HG03045 (cell line): ENCODE results near the gene KRTAP5-7.
A peak's percentile ranks its signal among the peaks of the same experiment; 100 is the strongest.
"Not testable (repeated sequence)": the region's sequence is repeated elsewhere in the genome, so short reads cannot be mapped to it uniquely, and the experiment has no call there.

Experiments
- ATAC-seq: cut with Tn5 transposase; IDR thresholded peaks from one replicate; pipeline ENCODE4 v1.9.1; 2021; ENCODE audit warnings: mild to moderate bottlenecking, moderate library complexity; ENCODE audit not compliant: unreplicated experiment

KRTAP5-7 gene, protein sequence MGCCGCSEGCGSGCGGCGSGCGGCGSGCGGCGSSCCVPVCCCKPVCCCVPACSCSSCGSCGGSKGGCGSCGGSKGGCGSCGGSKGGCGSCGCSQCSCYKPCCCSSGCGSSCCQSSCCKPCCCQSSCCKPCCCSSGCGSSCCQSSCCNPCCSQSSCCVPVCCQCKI

DNA sequence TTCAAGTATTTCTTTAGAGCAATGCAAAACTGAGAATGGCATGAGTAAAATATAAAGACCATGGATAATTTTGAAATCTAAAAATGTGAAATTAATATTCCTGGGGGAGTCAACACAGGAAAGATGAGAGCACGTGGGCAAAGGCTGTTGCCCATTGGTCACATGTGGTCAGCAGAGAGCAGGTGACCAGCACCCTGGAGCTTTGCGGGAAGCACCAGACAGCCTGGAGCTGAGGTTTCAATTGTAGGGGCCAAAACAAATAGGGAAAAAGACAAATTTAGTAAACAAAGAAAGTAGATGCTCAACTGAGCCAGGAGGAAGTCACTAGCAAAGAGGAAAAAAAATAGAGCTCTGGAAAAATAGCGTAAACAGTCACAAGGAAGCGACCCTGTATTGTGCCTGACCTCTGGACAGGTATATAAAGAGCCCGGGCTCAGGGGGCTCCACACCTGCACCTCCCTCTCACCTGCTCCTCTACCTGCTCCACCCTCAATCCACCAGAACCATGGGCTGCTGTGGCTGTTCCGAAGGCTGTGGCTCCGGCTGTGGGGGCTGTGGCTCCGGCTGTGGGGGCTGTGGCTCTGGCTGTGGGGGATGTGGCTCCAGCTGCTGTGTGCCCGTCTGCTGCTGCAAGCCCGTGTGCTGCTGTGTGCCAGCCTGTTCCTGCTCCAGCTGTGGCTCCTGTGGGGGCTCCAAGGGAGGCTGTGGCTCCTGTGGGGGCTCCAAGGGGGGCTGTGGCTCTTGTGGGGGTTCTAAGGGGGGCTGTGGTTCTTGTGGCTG is at the start of gene KRTAP5-7:
KRTAP5-7 (plus strand) TSS at position 472 of the 780 bp plus-strand sequence; CDS start at position 506, 34 bp downstream.
- ATAC-seq, result not testable (repeated sequence)

DNA sequence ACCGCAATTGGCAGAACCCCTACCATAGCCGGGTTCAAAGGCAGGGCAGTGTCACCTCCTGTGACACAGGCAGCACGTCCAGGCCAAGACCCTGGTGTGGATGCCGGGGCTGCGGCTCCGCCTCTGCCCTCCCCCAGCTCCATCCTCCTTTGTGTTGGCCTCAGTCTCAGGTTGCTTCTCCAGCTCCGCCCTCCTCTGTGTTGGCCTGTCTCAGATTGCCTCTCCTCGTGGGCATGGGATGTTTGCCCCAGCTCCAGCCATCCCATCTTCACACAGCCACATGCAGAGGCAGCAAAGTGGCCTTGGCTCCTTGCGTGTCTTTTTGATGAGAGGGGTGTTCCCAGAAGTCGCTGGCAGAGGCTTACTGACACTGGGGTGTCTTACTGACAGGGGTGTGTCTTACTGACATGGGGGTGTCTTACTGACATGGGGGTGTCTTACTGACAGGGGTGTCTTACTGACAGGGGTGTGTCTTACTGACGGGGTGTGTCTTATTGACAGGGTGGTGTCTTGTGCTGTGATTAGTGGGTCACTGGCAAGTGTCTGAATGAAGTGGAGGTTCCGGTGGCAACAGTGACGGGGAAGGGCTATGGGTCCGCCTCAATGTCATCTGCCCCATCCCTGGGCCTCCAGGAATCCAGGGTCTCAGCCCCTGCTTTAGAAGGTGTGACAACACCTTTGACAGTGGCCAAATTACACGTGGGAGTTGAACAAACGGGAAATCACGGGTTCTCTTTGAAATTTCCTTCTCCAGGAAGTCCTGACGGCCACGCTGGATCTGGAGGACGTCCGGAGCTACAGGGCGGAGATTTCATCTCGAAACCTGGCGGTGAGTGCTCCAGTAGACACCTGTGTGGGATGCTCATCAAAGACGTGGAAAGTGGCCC is 49.2 kb upstream of the KRTAP5-7 start:
- ATAC-seq, result no peak

DNA sequence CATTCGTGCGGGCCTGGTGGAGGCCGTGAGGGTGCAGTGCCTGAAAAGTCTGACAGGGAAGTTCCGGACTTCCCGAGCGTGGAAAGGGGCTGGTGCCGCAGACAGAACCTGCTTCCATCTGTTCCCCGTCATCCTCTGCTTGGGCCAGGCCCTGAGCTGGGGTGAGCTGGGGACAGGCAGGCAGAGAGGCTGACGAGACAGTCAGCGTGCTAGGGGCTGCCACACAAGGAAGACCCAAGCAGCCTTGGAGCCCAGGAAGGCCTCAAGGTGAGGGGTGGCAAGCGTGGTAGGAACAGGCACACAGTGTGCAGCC is 48.6 kb upstream of the KRTAP5-7 start:
- no peak for ATAC-seq

DNA sequence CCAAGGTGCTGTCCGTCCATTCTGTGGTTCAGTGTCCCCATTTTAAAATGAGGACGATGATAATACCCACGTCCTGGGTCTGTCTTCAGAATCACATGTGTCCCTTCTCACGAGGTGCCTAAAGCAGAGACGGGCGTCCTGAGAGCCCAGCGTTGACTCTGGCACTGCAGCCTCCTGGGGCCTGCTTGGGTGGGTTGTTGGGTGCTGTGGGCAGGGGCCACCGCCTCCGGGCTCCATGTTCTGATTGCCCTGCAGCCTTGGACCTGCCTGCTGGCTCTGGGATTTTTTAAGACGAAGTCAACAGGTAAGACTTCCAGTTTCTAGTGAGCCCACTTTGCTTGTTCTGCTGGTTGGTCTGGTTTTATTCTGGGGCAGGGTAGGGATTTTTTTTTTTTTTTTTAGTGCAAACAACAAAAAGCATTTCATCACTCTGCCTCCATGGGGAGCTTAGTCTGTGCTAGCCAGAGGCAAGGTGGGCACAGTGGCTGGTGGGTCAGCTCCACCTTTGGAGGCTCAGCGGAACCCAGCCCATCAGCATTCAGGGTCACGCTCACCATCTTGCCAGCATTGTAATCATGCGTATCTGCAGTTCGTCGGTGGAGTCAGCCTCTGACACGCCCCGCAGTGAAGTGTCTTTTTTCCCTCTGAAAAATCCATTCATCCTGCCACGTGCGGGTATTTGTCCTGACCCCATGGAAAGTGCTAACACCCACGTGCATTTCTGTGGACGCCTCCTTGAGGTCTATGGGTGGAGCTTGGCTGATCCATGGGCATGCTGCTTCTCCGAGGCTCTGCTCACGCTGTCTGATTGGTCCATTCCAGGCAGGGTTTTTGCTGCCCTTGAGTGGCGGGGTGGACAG is 45.7 kb upstream of the KRTAP5-7 start:
- no peak for ATAC-seq

DNA sequence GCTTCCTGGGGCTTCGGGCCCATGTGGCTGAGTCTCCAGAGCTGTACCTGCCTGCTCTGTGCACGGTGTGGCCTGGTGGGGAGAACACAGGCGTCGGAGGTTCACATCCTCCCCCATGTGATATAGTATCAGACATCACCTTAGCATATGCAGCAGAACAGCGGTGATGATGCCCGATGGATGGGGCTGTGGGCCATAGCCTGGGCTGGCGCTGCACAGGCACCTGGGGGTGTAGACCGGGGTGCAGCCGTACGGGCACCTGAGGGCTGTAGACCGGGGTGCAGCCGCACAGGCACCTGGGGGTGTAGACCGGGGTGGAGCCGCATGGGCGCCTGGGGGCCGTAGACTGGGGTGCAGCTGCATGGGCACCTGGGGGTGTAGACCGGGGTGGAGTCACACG is 44.9 kb upstream of the KRTAP5-7 start:
- ATAC-seq, result no peak

DNA sequence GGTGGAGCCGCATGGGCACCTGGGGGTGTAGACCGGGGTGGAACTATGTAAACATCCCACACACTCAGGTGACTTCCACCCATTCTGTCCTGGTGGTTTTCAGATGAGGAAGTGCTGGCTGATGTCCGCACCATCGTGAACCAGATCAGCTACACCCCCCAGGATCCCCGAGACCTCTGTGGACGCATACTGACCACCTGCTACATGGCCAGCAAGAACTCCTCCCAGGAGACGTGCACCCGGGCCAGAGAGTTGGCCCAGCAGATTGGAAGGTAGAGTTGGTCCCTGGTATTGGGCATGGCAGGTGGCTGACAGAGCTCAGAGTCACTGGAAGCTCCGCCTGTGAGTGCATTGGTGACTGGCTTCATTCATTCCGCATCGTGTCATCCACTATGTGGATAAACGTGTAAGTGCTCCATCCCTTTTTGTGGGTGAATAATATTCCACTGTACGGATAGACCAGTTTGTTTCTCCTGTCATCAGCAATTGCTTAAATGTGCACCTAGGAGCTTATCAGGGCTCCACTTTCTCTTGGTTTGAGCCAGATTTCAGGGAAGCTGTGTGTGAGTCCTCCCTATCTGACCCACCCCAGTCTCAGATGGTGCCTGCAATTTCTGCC is 44.2 kb upstream of the KRTAP5-7 start:
- no peak for ATAC-seq

DNA sequence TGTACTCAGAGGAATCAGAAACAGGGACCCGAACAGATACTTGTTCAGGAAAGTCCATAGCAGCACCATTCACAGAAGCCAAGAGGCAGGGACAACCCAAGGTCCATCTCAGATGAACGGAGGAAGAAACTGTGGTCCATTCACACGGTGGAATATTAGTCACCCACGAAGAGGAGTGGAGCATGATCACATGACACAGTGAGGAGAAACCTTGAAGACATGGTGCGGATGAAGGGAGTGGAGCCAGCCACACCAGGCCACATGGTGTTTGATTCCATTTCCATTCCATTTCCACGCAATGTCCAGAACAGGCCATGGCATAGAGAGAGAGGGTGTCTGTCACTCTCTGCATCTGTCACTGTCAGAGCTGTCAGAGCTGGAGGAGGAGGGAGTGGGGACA is 43.4 kb upstream of the KRTAP5-7 start:
- no peak for ATAC-seq

DNA sequence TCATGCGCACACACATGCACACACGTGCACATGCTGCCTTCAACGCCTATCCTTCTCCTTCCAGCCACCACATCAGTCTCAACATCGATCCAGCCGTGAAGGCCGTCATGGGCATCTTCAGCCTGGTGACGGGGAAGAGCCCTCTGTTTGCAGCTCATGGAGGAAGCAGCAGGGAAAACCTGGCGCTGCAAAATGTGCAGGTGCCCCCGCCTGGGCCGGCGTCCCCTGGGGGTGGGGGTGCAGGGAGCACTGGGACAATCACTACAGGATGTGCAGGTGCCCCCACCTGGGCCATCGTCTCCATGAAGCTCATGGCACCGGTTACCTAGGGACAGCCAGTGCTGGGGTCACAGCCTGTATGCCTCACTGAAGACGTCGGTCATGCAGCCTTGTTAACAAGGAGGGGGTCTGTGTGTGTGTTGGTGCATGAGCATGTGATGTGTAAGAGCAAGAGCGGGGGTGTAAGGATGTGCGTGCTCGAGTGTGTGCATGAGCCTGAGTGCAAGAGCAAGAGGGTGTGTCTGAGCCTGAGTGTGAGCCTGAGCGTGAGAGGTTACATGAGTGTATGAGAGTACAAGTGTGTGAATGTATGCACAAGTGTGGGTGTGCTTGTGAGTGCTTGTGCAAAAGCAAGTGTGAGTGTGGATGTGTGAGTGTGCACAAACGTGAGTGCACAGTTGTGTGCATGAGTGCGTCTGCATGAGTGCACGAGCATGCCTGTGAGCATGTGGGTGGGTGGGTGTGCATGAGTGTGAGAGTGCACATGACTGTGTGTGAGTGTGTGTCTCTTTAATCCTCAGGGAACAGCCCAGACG is 42.6 kb upstream of the KRTAP5-7 start:
- no peak for ATAC-seq

DNA sequence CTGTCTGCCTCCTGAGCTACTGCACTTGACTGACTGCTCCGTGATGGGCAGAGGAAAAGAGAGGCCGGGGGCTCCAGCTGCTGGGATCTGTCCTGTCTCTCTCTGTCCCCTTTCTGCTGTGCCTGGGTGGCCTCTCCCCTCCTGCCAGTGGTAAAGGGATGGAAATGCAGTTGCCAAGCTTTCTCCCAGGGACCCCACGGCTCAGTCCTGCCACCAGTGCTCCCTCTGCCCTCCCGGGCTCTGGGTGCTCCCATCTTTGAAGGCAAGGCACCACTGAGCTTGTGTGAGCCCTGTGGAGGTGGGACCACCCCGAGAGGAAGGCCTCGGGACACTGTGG is 42.0 kb upstream of the KRTAP5-7 start:
- ATAC-seq, result no peak

DNA sequence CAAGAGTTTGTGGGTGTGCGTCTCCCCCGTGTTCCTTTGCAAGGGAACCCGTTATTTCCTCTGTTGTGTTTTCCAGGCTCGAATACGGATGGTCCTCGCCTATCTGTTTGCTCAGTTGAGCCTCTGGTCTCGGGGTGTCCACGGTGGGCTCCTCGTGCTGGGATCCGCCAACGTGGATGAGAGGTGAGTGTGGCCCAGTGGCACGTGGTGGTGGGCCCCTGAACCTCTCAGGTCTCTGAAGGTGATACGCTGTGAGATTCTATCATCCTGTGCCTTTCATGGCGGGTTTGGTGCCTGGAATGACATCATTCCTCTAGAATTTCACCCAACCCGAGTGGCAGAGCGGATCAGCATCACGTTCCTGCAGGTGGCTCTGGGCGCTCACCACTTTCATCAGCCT is 41.6 kb upstream of the KRTAP5-7 start:
- no peak for ATAC-seq

DNA sequence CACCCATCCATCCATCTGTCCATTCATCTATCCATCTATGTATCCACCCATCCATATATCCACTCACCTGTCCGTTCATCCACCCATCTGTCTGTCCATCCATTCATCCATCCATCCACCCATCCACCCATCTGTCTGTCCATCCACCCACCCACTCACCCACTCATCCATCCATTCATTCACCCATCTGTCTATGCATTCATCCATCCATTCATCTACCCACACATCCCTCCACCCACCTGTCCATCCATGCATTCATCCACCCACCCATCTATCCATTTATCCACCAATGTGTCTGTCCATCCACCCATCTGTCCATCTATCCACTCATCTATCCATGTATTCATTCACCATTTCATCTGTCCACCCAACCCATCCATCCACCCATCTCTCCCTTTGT is 40.7 kb upstream of the KRTAP5-7 start:
- no peak for ATAC-seq

DNA sequence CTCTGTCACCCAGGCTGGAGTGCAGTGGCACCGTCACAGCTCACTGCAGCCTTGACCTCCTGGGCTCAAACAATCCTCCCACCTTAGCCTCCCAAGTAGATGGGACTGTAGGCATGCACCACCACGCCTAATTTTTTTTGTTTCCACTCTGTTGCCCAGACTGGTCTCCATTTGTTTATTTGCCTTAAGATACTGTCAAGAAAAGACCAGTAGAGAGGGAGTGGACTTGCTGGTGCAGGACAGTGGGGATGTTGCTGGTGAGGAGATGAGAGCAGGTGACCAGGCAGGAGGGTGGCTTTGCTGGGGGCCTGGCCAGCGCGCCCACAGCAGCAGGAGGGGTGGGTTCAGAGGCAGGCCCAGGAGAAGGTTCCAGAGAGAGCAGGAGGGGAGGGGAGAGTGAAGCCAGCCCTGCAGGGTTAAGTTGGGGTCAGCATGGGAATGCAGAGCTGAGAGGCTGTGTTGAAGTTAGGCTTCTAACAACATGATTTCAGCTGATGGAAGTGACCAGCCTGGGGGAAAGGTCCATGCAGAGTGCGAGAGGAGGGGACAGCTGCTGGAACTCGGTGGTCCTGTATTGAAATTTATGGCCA is 38.3 kb upstream of the KRTAP5-7 start:
- no peak for ATAC-seq

DNA sequence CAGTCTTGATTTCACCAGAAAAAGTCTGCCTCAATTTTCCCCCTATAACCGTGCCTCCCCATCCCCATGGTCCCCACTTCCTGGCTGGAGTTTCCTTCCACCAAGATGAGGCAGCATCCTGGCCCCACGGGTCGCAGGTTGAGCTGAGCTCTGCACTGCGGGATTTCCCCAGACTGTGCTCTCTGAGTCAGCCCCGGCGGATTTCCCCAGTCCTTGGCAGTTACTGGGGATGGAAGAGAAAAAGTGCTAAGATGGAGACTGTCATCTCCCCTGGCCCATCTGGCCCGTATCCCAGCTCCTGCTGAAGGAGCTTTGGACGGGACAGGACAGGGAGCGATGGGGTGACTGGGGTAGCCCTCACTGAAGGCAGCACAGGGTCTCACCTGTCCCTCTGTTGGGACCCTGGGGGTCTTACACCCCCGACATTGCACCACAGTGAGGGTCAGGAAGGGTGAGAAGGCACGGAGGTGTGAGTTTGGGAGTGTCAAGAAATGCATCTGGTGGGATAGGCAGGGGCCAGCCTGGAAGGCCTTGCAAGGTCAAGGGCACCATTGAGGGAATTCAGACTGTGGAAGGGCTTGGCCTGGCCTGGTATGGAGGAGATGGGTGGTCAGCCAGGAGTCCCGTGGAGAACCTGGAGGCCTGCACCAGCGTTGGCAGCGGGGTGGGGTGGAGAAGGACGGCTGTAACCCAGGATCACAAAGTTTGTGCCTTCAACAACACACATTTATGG is 37.6 kb upstream of the KRTAP5-7 start:
- ATAC-seq, result peak; percentile 45

DNA sequence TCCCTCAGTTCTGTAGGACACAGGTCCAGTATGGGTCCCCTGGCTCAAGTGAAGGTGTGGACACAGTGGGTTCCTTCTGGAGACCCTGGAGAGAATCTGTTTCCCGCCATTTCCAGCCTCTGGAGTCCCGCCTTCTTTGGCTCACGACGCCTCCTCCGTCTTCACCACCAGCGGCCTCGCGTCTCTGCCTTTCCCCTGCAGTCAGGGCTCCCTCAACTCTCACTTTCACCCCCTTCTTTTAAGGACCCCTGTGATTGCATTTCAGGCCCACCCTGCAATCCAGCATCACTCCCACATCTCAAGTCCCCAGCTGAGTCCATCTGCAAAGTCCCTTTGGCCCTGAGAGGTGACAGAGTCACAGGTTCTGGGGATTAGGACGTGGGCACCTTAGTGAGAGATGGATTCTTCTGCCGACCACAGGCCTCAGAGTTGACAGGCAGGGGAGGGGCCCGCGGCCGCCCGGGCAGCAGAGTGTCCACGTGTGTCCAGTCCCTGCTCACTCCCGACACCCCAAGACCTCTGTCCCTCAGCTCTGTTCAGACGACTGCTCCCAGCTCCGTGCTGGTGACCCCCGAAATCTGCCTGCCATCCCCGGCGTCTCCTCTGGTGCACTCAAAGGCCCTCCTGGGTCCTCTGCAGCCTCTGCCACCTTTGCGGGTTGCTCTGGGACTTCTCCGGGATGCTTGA is 36.9 kb upstream of the KRTAP5-7 start:
- ATAC-seq, result no peak

DNA sequence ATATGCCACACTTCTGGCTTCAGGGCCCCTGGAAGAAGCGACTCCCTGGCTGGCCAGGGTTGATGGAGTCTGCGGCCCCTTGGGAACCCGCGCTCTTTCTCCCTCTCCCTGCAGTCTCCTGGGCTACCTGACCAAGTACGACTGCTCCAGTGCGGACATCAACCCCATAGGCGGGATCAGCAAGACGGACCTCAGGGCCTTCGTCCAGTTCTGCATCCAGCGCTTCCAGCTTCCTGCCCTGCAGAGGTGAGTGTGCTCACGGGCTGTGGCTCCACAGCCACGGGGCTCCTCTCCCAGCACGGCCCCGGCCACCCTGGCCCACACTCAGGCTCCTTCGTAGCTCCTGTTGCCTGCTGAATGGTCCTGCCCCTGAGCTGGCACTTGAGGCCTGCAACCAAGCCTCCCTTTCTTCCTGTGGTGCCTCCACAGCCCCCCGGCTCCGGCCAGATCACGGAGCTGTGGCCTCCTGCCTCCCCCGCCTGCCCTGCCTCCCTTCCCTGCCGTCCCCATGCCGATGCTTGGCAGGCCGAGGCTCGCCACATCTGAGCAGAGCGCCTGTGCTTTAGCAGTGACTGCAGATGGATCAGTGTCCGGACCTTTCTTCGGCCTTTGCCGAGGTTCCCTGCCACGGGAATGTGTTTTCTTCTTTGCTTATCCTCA is 36.2 kb upstream of the KRTAP5-7 start:
- no peak for ATAC-seq

DNA sequence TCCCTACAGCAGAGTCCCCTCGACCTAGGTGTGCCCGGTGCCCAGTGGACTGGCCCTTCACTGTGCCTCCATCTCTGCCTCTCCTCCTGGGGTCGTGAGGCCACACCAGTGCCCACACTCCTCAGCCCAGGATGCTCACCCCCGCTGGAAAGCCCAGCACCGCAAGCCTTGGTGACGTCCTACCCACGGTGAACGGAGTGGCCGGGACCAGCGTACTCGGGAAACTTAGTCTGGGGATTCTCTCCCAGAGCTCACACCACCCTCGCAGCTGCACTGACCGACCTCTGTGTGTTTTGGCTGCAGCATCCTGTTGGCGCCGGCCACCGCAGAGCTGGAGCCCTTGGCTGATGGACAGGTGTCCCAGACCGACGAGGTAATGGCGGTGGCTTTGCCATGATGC is 35.5 kb upstream of the KRTAP5-7 start:
- no peak for ATAC-seq

DNA sequence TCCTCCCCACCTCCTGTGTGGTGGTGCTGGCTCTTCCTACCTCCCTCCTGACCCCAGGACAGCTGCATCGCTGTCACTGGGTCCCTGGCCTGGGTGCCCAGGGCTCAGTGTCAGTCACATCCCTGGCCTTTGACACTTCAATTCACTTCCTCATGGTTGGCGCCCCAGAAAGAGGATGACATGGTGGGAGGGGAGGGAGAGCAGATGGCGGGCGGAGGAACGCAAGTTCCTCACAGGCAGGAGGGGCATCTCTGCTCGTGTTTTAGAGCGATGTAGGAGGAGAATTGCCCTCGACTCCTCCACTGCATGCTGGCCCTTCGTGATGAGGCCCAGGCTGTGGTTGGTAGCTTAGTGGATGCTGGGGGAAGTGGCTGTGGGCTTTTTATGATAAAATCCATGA is 35.1 kb upstream of the KRTAP5-7 start:
- ATAC-seq, result no peak
